IMR-90 (cell line): ENCODE results near the gene ABCG4.

Experiments
- CEBPB ChIP-seq: IDR thresholded peaks from 2 replicates; pipeline ENCODE4 v1.6.1; 2012; ENCODE audit warnings: low read depth, low read length, improper control_type of control experiment
- CTCF ChIP-seq: conservative IDR thresholded peaks from 2 replicates; pipeline ENCODE4 v1.5.1; 2012; ENCODE audit warnings: mild to moderate bottlenecking, low read depth, low read length, improper control_type of control experiment
- FOS ChIP-seq: fragments of 150-350 bp; IDR thresholded peaks from 2 replicates; pipeline ENCODE4 v1.6.1; 2016; ENCODE audit warnings: low read depth, low read length
- MAFK ChIP-seq: IDR thresholded peaks from 2 replicates; pipeline ENCODE4 v1.6.1; 2012; ENCODE audit warnings: low read depth, low read length, improper control_type of control experiment
- MAZ ChIP-seq: IDR thresholded peaks from 2 replicates; pipeline ENCODE4 v1.6.1; 2012; ENCODE audit warnings: low read depth, mild to moderate bottlenecking, low read length, improper control_type of control experiment, moderate library complexity, borderline replicate concordance
- MXI1 ChIP-seq: IDR thresholded peaks from 2 replicates; pipeline ENCODE4 v1.6.1; 2012; ENCODE audit warnings: low read depth, mild to moderate bottlenecking, low read length, moderate library complexity, borderline replicate concordance
- NFE2L2 ChIP-seq: fragments of 150-350 bp; IDR thresholded peaks from 2 replicates; pipeline ENCODE4 v1.6.1; 2016; ENCODE audit warnings: low read depth, mild to moderate bottlenecking, low read length
- POLR2A ChIP-seq: IDR thresholded peaks from 2 replicates; pipeline ENCODE4 v1.6.1; 2012; ENCODE audit warnings: mild to moderate bottlenecking, low read depth, low read length
- RAD21 ChIP-seq: IDR thresholded peaks from 2 replicates; pipeline ENCODE4 v1.6.1; 2012; ENCODE audit warnings: low read length, improper control_type of control experiment
- RFX5 ChIP-seq: IDR thresholded peaks from 2 replicates; pipeline ENCODE4 v1.8.0; 2012; ENCODE audit warnings: low read depth, mild to moderate bottlenecking, low read length, moderate library complexity
- SMC3 ChIP-seq: fragments of 150-350 bp; IDR thresholded peaks from 2 replicates; pipeline ENCODE4 v1.6.1; 2016; ENCODE audit warnings: low read depth, mild to moderate bottlenecking, antibody characterized with exemption, low read length, moderate library complexity
- USF2 ChIP-seq: fragments of 150-350 bp; IDR thresholded peaks from 2 replicates; pipeline ENCODE4 v1.6.1; 2017; ENCODE audit warnings: mild to moderate bottlenecking, antibody characterized with exemption, low read length, low read depth
- TF ChIP-seq, protein P1 (sequence below): fragments of 150-350 bp; IDR thresholded peaks from 2 replicates; pipeline ENCODE4 v1.6.1; 2016; ENCODE audit warnings: low read depth, mild to moderate bottlenecking, low read length, moderate library complexity, borderline replicate concordance

DNA sequence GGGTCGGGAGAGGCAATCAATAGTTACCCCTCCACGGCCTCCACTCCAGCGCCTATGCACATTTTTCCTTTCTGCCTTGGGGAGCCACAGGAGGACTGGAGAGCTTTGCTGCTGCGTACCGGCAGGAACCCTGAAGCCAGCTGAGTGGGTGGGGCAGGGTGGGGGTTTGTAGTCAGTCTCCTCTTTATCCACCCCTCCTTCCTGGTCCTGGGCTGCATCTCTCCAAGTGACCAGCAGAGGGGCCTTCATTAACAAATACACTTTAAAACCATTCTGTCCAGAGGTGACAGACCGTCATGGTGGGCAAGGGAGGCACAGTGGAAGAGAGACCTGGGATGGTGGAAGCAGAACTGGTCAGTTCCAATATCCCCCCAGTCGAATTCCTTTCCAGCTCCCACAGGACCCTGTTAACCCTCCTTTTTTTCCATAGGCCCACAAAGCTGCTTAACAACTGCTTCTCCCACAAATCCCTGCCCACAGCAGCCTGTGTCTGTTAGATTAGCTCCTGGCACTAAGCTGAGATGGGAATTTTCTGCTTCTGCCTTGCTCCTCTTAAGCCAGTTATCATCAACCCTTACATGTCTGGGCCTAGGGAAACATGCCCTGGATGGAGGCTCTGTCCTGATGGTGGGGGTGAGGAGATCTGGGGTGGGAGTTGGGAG is 3.9 kb upstream of the ABCG4 start:
- peak; percentile 62 for TF ChIP-seq CTCF
- no peak for TF ChIP-seq USF2
- TF ChIP-seq MXI1, result no peak
- TF ChIP-seq, protein P1, sequence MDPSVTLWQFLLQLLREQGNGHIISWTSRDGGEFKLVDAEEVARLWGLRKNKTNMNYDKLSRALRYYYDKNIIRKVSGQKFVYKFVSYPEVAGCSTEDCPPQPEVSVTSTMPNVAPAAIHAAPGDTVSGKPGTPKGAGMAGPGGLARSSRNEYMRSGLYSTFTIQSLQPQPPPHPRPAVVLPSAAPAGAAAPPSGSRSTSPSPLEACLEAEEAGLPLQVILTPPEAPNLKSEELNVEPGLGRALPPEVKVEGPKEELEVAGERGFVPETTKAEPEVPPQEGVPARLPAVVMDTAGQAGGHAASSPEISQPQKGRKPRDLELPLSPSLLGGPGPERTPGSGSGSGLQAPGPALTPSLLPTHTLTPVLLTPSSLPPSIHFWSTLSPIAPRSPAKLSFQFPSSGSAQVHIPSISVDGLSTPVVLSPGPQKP, result no peak
- TF ChIP-seq RFX5, result no peak
- TF ChIP-seq POLR2A, result no peak
- no peak for TF ChIP-seq NFE2L2
- TF ChIP-seq MAFK, result no peak
- TF ChIP-seq RAD21, result peak; percentile 50
- TF ChIP-seq MAZ, result no peak; the same call in 1 of the 2 replicates
- TF ChIP-seq CEBPB, result no peak
- no peak for TF ChIP-seq FOS
- peak; percentile 62 for TF ChIP-seq SMC3
